SU-DHL-6 (cell line): ENCODE results near the gene IL6R.

Experiments
- H2AFZ ChIP-seq: fragments of 200-600 bp; sonication (generic); 2 replicates; pipeline ENCODE4 v1.6.1; 2014; ENCODE audit warnings: low read depth, mild to moderate bottlenecking, moderate library complexity, mixed read lengths, antibody characterized with exemption, low read length; ENCODE audit not compliant: severe bottlenecking
- H3F3A ChIP-seq: fragments of 200-600 bp; shearing (Covaris generic); 2 replicates; pipeline ENCODE4 v1.6.0; 2016; ENCODE audit warnings: antibody characterized with exemption, mild to moderate bottlenecking; ENCODE audit not compliant: insufficient read depth
- H3K27ac ChIP-seq: fragments of 200-600 bp; sonication (generic); 2 replicates; pipeline ENCODE4 v1.5.1; 2016; ENCODE audit warnings: low read depth, mild to moderate bottlenecking, low read length, moderate library complexity, mixed read lengths
- H3K27me3 ChIP-seq: fragments of 200-600 bp; sonication (generic), shearing (Covaris generic); 2 replicates; pipeline ENCODE4 v1.6.0; 2014; ENCODE audit warnings: mild to moderate bottlenecking, low read length
- H3K36me3 ChIP-seq: fragments of 200-600 bp; sonication (generic); 2 replicates; pipeline ENCODE4 v1.6.1; 2014; ENCODE audit warnings: mild to moderate bottlenecking, low read length, mixed read lengths
- H3K4me2 ChIP-seq: fragments of 300-600, 200-600 bp; shearing (Covaris generic), sonication (generic); 2 replicates; pipeline ENCODE4 v1.6.0; 2014; ENCODE audit warnings: low read length, low read depth, mild to moderate bottlenecking; ENCODE audit not compliant: poor library complexity, severe bottlenecking
- H3K4me3 ChIP-seq: fragments of 200-600 bp; sonication (generic); 2 replicates; pipeline ENCODE4 v1.5.1; 2014; ENCODE audit warnings: antibody characterized with exemption, low read length, mild to moderate bottlenecking, mixed read lengths; ENCODE audit not compliant: insufficient read depth, poor library complexity, severe bottlenecking
- H3K79me2 ChIP-seq: fragments of 200-600 bp; sonication (generic); 2 replicates; pipeline ENCODE4 v1.6.1; 2014; ENCODE audit warnings: mild to moderate bottlenecking, low read length, moderate library complexity; ENCODE audit not compliant: insufficient read depth
- H3K9ac ChIP-seq: fragments of 200-600 bp; sonication (generic); 2 replicates; pipeline ENCODE4 v1.7.0; 2014; ENCODE audit warnings: mild to moderate bottlenecking, low read length
- H3K9me2 ChIP-seq: fragments of 200-600 bp; sonication (generic); replicated peaks from 2 replicates; pipeline ENCODE4 v1.6.1; 2014; ENCODE audit warnings: low read length; ENCODE audit not compliant: insufficient read depth
- H3K9me3 ChIP-seq: fragments of 200-600 bp; sonication (generic); 2 replicates; pipeline ENCODE4 v1.6.1; 2014; ENCODE audit warnings: low read length, mixed read lengths; ENCODE audit not compliant: insufficient read depth
- H4K20me1 ChIP-seq: fragments of 200-600 bp; sonication (generic); 2 replicates; pipeline ENCODE4 v1.6.1; 2014; ENCODE audit warnings: low read depth, mild to moderate bottlenecking, antibody characterized with exemption, low read length, moderate library complexity, mixed read lengths
- EZH2phosphoT487 ChIP-seq: fragments of 200-600 bp; sonication (generic), shearing (Covaris generic); conservative IDR thresholded peaks from 2 replicates; pipeline ENCODE4 v1.6.1; 2018; ENCODE audit warnings: mild to moderate bottlenecking, antibody characterized with exemption, low read length, moderate library complexity, mixed read lengths
- TF ChIP-seq, protein P1 (sequence below): fragments of 200-600 bp; sonication (generic); IDR thresholded peaks from one replicate; pipeline ENCODE4 v1.5.1; 2017; ENCODE audit warnings: antibody characterized with exemption, mild to moderate bottlenecking, low read length, moderate library complexity; ENCODE audit not compliant: insufficient read depth, poor library complexity, severe bottlenecking

The IL6R gene

DNA sequence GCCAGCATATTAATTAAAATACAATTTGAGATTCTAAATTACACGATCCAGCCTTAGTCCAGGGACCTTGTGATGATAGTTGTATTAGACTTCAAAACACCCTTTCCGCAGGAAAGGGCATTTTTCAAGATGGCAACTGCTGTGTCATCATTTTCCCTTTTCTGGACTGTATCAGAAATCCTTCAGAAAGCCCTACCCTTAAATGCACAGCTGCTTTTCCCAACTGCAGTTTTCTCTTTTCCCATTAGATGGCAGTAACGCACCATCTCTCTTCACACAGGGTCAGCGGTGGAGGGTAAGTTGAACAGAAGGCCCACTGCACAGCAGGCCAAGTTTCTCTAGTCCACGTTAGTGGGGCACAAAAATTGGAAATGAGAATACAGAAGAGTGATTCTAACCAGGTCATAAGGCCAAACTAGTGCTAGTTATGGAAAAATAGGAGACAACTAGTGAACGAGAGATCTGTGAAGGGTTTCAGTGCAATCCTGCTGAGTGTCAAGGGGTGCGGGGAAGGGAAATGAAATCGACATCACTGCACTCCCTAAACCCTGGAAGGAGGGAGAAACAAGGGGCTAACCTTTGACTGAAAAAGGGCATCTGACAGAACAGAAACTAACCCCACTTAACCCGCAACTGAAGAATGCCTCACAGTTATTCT lies 74.8 kb downstream of the IL6R start:
- no peak overlapping the region for H3K9ac ChIP-seq
- H3K4me2 ChIP-seq: no peak overlapping the region
- H3K27ac ChIP-seq: no peak overlapping the region
- TF ChIP-seq, protein P1, sequence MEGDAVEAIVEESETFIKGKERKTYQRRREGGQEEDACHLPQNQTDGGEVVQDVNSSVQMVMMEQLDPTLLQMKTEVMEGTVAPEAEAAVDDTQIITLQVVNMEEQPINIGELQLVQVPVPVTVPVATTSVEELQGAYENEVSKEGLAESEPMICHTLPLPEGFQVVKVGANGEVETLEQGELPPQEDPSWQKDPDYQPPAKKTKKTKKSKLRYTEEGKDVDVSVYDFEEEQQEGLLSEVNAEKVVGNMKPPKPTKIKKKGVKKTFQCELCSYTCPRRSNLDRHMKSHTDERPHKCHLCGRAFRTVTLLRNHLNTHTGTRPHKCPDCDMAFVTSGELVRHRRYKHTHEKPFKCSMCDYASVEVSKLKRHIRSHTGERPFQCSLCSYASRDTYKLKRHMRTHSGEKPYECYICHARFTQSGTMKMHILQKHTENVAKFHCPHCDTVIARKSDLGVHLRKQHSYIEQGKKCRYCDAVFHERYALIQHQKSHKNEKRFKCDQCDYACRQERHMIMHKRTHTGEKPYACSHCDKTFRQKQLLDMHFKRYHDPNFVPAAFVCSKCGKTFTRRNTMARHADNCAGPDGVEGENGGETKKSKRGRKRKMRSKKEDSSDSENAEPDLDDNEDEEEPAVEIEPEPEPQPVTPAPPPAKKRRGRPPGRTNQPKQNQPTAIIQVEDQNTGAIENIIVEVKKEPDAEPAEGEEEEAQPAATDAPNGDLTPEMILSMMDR: peak; percentile 88
- TF ChIP-seq EZH2phosphoT487: no peak
- no peaks in the 10 kb centered on the region for H3K36me3 ChIP-seq
- H3K27me3 ChIP-seq: no peaks in the 10 kb centered on the region
- no peaks in the 10 kb centered on the region for H3K9me2 ChIP-seq
- H3F3A ChIP-seq: 0 out of 2 replicates have a peak, but pooled peaks cover 3% of the 10 kb centered on the region
- no peaks in the 10 kb centered on the region for H3K79me2 ChIP-seq
- no peak overlapping the region for H3K4me3 ChIP-seq
- H4K20me1 ChIP-seq: no peaks in the 10 kb centered on the region
- H3K9me3 ChIP-seq: no peaks in the 10 kb centered on the region
- H2AFZ ChIP-seq: peak overlapping the region; percentile 29

DNA sequence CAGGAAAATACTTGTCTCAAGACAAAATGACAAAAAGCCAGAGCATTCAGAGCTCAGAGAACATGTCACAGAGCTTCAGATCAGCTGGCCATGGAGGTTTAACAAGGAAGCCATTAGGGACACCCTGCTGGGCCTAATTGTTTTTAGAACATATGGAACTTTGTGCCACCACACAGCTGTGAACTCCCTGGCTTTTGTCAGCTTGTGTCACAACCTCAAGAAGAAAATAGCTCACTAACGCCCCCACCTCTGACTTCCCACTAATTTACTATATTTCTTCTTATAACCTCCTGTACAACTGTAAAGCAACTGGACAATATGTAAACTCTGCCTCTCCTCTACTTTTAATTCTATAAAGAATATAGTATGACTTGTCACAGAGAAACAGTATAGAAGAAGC lies 75.9 kb downstream of the IL6R start:
- Histone ChIP-seq H3K4me2 (no peak overlapping the region), H3K27ac (no peak overlapping the region)

DNA sequence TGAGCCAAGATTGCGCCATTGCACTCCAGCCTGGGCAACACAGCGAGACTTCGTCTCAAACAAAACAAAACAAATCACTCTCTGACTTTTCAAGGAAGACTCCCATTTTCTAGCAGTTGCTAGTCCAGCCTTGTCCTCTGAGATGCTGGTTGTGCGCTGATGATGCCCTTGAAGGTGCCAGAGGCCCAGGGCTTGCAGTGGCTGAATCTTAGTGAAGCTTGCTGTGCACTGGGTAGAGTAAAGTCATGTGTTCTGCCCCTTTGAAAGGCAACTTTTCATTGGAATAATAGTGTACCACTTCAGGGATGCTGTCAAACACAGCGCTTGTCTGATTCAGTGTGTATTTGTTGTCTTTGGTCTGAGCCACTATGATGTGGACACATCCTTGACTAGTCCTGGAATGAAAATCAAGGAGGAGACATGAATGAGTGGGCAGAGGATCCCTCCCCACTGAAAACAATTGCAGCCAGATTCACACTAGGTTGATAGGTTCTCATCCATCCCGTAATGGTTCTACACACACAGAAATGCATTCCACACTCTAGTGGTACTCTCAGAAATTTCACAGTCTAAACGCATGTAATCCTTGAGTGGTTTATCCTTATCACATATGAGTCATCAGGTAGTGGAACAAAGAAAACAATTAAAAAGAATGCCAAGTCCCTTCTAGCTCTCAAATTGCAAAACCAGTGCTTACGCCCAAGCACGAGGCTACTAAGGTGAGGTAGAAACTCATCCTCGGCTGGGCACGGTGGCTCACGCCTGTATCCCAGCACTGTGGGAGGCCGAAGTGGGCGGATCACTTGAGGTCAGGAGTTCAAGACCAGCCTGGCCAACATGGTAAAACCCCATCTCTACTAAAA lies 79.0 kb downstream of the IL6R start:
- Histone ChIP-seq H4K20me1 (no peaks in the 10 kb centered on the region), H3K79me2 (no peaks in the 10 kb centered on the region), H3K9me3 (no peaks in the 10 kb centered on the region), H3K4me2 (no peak overlapping the region), H2AFZ (no peak overlapping the region), H3K27me3 (no peaks in the 10 kb centered on the region), H3F3A (0 out of 2 replicates have a peak, but pooled peaks cover 3% of the 10 kb centered on the region), H3K36me3 (no peaks in the 10 kb centered on the region), H3K9me2 (no peaks in the 10 kb centered on the region), H3K4me3 (no peak overlapping the region), H3K27ac (no peak overlapping the region), H3K9ac (no peak overlapping the region)
- TF ChIP-seq, protein P1: no peak
- TF ChIP-seq EZH2phosphoT487: no peak

More for the DNA sequence above, 75.9 kb downstream of the IL6R start:
- no peaks in the 10 kb centered on the region for H3K27me3 ChIP-seq
- H4K20me1 ChIP-seq: no peaks in the 10 kb centered on the region
- no peak overlapping the region for H3K4me3 ChIP-seq
- H3K9me3 ChIP-seq: no peaks in the 10 kb centered on the region
- TF ChIP-seq, protein P1: no peak
- no peak for TF ChIP-seq EZH2phosphoT487
- no peak overlapping the region for H2AFZ ChIP-seq
- H3K79me2 ChIP-seq: no peaks in the 10 kb centered on the region
- no peaks in the 10 kb centered on the region for H3K36me3 ChIP-seq
- H3F3A ChIP-seq: 0 out of 2 replicates have a peak, but pooled peaks cover 3% of the 10 kb centered on the region
- H3K9me2 ChIP-seq: no peaks in the 10 kb centered on the region
- H3K9ac ChIP-seq: no peak overlapping the region
